Glomerular visceral epithelial cell (primary cell): ENCODE results near the gene RPL21.
"Not testable (repeated sequence)": the region's sequence is repeated elsewhere in the genome, so short reads cannot be mapped to it uniquely, and the experiment has no call there.

Experiments used
- DNase-seq: peaks from one replicate; pipeline ENCODE4 v3.0.0-alpha.2; 2016; ENCODE audit errors: extremely low spot score

RPL21 gene

DNA sequence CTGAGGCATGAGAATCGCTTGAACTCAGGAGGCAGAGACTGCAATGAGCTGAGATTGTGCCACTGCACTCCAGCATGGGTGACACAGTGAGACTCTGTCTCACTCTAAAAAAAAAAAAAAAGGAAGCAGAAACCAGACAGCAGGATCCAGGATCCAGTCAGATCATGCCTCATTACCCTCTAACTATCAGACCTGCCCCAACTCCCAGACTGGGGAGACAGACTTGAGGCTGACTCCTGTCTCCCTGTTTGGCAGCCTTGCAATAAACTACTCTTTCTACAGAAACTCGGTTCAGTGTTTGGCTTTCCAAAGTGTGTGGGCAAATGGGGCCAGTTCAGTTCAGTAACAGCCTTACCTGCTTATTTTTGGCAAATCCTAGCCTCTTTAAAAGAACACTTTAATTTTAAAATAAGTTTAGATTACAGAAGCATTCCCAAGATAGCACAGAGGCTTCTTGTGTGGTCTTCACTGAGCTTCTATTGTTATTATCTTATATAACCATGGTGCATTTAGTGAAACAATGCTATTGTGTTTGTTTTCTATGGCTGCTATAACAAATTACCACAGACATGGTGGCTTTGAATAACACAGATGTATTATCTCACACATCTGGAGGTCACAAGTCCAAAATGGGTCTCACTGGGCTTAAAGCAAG lies 37.8 kb downstream of the RPL21 start:
- peak; percentile 46 for DNase-seq

DNA sequence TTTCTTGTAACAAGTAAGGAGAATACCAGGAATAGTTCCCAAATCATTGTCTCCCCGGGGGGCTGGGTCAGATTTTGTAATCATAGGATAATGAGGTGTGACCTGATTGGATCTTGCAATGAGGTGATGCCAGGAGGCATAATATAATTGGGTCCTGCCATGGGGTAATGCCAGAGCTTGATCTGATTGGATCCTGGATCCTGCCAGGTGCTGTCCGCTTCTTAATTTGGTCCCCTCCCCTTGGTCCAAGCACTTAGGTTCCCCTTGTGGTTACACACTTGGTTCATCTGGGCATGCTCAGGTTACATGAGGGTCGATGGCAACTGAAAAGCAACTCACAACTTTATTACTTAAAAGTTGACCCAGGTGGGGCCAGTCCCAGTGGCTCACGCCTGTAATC lies 39.4 kb downstream of the RPL21 start:
- no peak for DNase-seq

GRCh38 chr13:27291967-27292366 lies 40.6 kb downstream of the RPL21 start:
- not testable (repeated sequence) for DNase-seq

- DNase-seq = no peak
These were observed 41.8 kb downstream of the RPL21 start for GRCh38 chr13:27293076-27293691.

GRCh38 chr13:27293873-27294515 lies 42.6 kb downstream of the RPL21 start:
- no peak for DNase-seq

GRCh38 chr13:27295096-27295495 lies 43.7 kb downstream of the RPL21 start:
- DNase-seq = no peak

GRCh38 chr13:27295660-27296059 lies 44.3 kb downstream of the RPL21 start:
- DNase-seq = no peak

DNA sequence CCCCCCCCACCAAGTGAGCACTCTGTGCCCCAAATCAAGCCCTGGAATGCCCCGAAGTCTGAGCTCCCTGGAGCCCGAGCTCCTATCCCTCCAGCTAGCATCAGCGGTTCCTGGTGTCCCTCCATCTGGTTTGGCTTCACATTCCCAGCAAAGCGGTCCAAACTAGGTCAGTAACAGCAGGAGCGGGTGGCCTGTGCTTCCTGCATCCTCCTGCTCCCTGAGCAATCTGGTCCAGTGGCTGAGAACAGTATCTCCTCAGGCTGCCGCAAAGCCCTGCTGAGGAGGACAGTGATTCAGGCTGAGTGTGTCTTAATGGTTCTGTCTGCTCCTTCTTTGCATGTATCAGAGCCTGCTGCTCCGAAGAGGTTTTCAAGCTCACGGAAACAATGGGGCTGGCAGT lies 45.1 kb downstream of the RPL21 start:
- no peak for DNase-seq

DNA sequence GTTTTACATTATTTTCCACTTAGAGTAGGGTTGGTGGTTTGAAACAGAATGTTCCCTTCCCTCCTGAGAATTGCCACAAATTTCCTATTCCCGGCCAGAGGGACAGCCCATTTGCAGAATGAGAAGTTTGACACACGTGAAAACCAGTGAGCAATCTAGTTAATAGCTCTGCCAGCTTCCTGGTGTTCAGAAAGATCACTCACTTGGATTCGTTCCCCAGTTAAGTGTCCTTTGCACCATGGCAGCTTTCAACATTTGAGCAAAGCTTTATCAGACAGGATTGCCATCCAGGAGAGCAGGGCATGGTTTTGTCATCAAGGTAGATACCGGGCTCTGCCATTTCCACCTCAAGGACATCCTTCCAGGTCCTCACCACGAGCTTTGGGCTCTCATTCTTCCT lies 47.5 kb downstream of the RPL21 start:
- no peak for DNase-seq

DNA sequence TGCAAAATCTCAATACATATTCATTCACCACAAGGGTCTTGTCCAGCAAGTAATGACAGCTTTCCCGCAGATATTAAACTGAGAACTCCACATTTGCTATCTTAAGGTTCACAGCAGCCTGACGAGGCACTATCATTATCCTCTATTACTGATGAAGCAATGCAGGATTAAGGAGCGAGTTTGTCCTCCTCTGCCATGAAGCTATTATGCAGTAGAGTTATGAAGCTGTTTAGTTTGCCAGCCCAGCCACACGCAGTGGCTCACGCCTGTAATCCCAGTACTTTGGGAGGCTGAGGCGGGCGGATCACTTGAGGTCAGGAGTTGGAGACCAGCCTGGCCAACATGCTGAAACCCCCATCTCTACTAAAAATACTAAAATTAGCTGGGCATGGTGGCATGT lies 49.0 kb downstream of the RPL21 start:
- DNase-seq = not testable (repeated sequence)

DNA sequence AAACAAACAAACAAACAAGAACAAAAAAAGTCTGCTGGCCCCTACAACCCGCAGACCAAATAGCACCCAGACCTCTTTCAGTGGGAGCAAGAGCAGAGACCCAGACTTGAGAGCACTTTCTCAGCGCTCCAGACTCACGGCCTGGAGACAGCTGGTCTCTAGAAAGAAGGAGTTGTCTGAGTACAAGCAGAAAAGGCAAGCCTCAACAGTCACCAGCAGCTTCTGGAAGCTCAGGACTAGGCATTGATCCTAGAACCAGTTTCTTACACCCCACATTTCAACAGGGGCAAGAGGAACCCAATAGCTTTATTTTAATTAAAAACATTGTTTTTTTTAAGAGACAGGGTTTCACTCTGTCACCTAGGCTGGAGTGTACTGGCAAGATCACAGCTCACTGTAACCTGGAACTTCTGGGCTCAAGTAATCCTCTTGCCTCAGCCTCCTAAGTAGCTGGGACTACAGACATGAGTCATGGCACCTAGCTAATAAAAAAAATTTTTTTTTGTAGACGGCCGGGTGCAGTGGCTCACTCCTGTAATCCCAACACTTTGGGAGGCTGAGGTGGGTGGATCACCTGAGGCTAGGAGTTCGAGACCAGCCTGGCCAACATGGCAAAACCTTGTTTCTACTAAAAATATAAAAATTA lies 49.7 kb downstream of the RPL21 start:
- no peak for DNase-seq

DNA sequence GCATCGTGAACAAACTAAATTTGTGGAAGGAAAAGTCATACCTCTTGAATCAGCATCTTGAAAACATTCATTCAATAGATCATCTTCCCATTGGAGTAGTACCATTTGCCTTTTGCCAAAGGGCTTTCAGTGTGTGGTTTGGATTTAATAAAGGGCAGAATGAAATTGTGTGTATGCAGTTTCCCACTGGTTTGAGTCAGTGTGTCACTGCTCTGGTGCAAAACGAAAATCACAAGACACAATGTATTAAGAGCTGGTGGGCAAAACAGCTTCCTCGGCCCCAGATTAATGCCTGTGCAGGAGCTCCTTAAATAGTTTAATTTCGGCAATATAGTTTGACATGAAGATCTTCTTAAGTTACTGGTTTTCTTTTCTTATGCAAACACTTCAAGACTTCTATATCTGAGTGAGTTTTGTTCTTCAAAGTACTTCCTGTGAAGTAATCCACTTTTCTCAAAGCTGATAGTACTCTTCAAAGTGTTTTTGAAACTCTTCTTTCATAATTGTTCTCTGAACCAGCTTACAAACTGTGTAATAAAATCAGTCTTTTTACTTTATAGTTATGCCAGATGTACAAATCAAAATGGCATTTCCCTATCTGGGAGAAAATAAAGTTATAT lies 51.4 kb downstream of the RPL21 start:
- no peak for DNase-seq

GRCh38 chr13:27304099-27304498 lies 52.7 kb downstream of the RPL21 start:
- DNase-seq = no peak

DNA sequence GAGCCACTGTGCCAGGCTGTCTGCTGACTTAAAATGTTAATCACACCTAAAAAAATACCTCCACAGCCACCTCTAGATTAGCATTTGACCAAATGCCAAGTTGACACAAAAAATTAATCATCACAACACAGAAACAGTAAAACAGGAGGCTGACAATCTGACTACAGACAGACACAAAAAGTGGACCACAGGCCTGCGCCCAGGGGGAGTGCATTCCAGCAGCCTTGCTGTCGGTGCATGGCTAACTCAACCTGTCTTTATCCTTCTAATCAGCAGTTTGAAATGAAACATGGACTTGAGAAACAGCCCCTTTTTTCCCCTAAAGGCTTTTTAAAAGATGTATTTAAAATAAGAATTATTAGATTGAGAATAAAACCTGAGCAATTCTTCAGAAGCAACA lies 53.3 kb downstream of the RPL21 start:
- DNase-seq = no peak
